ENCODE results near the gene CTSH.
"Not testable (repeated sequence)": the region's sequence is repeated elsewhere in the genome, so short reads cannot be mapped to it uniquely, and the experiment has no call there.

CTSH gene

GRCh38 chr15:78879517-78880241 lies 65.2 kb downstream of the CTSH start:
- DNase-seq, result no peak

DNA sequence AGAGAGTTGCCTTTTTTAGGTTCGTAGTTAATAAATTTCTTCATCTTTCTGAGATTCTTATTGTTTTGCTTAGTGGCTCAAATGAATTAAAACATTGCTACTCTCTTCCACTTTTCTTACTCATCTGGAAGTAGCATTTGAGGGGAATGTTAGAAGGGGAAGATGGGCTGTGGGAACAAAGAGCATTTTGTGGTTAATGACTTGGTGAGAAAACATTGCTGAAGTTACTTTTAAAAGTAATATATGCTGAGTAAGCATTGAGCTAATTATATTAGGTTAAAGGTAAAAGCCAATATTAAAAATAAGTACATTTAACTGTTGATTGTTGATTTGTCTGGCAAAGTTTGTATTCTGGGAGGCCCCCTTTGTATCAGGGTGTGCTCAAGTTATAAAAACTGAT lies 66.5 kb downstream of the CTSH start:
- DNase-seq, result no peak

- DNase-seq, result not testable (repeated sequence)
Observed at GRCh38 chr15:78876954-78877353, 67.9 kb downstream of the CTSH start.

GRCh38 chr15:78875107-78875914 lies 69.5 kb downstream of the CTSH start:
- no peak for DNase-seq

DNA sequence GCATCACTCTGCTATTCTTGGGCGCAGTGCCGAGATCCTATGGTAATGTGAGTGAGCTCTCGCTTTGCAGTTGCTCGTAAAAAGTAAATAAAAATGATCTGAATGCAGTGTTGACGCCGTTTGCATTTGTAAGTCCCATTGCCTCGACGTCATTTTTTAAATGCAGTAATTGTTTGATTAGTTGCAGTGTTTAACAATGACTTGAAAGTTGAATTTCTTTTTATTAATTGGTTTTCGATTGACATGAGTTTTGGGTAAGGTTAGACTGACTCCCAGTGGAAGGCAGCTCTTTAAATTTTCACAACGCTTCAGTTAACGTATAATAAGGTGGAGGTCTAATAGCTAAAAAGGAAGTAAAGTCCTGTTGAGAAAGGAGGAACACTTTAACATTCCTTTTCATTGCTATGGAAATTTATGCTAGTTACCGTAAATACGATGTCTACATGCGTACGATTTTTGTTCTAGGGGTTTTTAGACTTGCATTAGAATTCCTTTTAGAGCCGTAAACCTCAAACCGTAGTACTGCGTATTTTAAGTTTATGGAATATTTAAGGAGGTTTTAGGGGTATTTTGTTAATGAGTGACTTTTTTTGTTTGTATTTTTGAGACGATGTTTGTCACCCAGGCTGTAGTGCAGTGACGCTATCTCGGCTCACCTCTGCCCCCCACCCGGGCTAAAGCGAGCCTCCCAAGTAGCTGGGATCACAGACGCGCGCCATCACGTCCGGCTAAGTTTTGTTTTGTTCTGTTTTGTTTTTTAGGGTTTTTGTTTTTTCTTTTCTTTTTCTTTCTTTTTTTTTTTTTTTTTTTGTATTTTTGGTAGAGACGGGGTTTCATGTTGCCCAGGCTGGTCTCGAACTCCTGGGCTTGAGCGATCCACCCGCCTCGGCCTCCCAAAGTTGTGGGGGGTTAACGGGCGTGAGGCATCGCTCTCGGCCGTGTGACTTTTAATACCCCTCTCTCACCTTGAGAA lies 70.8 kb downstream of the CTSH start:
- DNase-seq, result no peak

GRCh38 chr15:78872972-78873792 lies 71.7 kb downstream of the CTSH start:
- DNase-seq, result peak; percentile 85

- DNase-seq, result peak; percentile 92
Observed at GRCh38 chr15:78872155-78872971, 72.5 kb downstream of the CTSH start, which contains the start of gene MORF4L1. Gene MORF4L1 (plus strand): TSS chr15:78872890. CDS start chr15:78873018, 128 bp downstream.

GRCh38 chr15:78871483-78872127 lies 73.2 kb downstream of the CTSH start:
- DNase-seq, result not testable (repeated sequence)
